HepG2 (cell line): ENCODE measurements around the gene CYP2U1. TPM values are rescaled to one million over a fixed set of nuclear protein-coding genes. Genes with fewer than 3 reads are reported as not detected.

Source experiments
- FOXO1 ChIP-seq: sonication (generic); formaldehyde crosslinking; IDR thresholded peaks from 2 replicates; pipeline ENCODE4 v1.4.0; 2020; ENCODE audit warnings: missing genetic modification reagents
- FOXP4 ChIP-seq: sonication (generic); formaldehyde crosslinking; IDR thresholded peaks from 2 replicates; pipeline ENCODE4 v1.4.0; 2020; ENCODE audit warnings: missing genetic modification reagents
- HNRNPLL ChIP-seq: fragments of 200-400 bp; formaldehyde crosslinking; IDR thresholded peaks from 2 replicates; pipeline ENCODE4 v1.6.1; 2017; ENCODE audit warnings: mild to moderate bottlenecking, low read depth, low read length; ENCODE audit not compliant: poor library complexity, severe bottlenecking
- MAFK ChIP-seq, 2 experiments: IDR thresholded peaks in 1 of 2; conservative IDR thresholded peaks in 1 of 2; 2 replicates each; pipeline ENCODE4 v1.6.1; 2011; ENCODE audit warnings: improper control_type of control experiment in 2 of 2, low read length in 2 of 2
- MZF1 ChIP-seq: sonication (generic); formaldehyde crosslinking; IDR thresholded peaks from 2 replicates; pipeline ENCODE4 v1.8.1; 2023; ENCODE audit warnings: mild to moderate bottlenecking, missing genetic modification reagents, borderline replicate concordance
- NFAT5 ChIP-seq: sonication (generic); formaldehyde crosslinking; IDR thresholded peaks from 2 replicates; pipeline ENCODE4 v1.4.0; 2020; ENCODE audit warnings: missing genetic modification reagents
- SATB2 ChIP-seq: sonication (generic); formaldehyde crosslinking; IDR thresholded peaks from 2 replicates; pipeline ENCODE4 v1.5.0; 2020; ENCODE audit warnings: missing genetic modification reagents
- ZFAT ChIP-seq: sonication (generic); formaldehyde crosslinking; conservative IDR thresholded peaks from 2 replicates; pipeline ENCODE4 v1.8.1; 2023; ENCODE audit warnings: missing genetic modification reagents, inconsistent platforms
- ZFX ChIP-seq: sonication (generic); formaldehyde crosslinking; IDR thresholded peaks from 2 replicates; pipeline ENCODE4 v1.4.0; 2020; ENCODE audit warnings: mild to moderate bottlenecking, low read depth, missing genetic modification reagents, moderate library complexity
- ZNF317 ChIP-seq: sonication (generic); formaldehyde crosslinking; IDR thresholded peaks from 2 replicates; pipeline ENCODE4 v1.5.0; 2020; ENCODE audit warnings: mild to moderate bottlenecking, missing genetic modification reagents
- ZNF660 ChIP-seq: sonication (generic); formaldehyde crosslinking; IDR thresholded peaks from 2 replicates; pipeline ENCODE4 v1.5.1; 2020; ENCODE audit warnings: mild to moderate bottlenecking, low read depth, missing genetic modification reagents, borderline replicate concordance
- polyA plus RNA-seq, 8 experiments: library from polyadenylated mRNA; depleted of rRNA in 3 of 8; stranded (reverse) in 7 of 8; unstranded in 1 of 8; fragments of >200 nt; fragmentation: Illumina TruSeq in 4 of 8; extraction: Trizol in 4 of 8; gene quantifications; 2 replicates each; pipeline versions ENCODE4 v1.2.1 to v1.2.3, GENCODE V29; 2011 to 2016; ENCODE audit warnings: low read depth in 4 of 8, missing spikeins in 1 of 8, mixed read lengths in 1 of 8; ENCODE audit not compliant: insufficient read depth in 1 of 8
- total RNA-seq, 5 experiments: library from RNA; depleted of rRNA; stranded (reverse); fragments of >200 nt; fragmentation: Illumina TruSeq; extraction: Trizol; gene quantifications; 2 replicates each; pipeline ENCODE4 v1.2.3, GENCODE V29; 2016; ENCODE audit warnings: low read depth in 1 of 5
- TF ChIP-seq, protein P1 (sequence below): sonication (generic); formaldehyde crosslinking; IDR thresholded peaks from 2 replicates; pipeline ENCODE4 v1.4.0; 2020; ENCODE audit warnings: missing genetic modification reagents, mild to moderate bottlenecking, borderline replicate concordance
- TF ChIP-seq, protein P2 (sequence below): conservative IDR thresholded peaks from 2 replicates; pipeline ENCODE4 v1.6.1; 2018; ENCODE audit warnings: missing genetic modification reagents
- TF ChIP-seq, protein P3 (sequence below): sonication (generic); formaldehyde crosslinking; conservative IDR thresholded peaks from 2 replicates; pipeline ENCODE4 v1.4.0; 2020; ENCODE audit warnings: missing genetic modification reagents

Gene CYP2U1
- total and polyA plus RNA-seq, 2 of the 13 experiments (the other 11 are each of a cell fraction or from before 2014, with no cell fraction given), result 1.4 to 3.4 TPM

DNA sequence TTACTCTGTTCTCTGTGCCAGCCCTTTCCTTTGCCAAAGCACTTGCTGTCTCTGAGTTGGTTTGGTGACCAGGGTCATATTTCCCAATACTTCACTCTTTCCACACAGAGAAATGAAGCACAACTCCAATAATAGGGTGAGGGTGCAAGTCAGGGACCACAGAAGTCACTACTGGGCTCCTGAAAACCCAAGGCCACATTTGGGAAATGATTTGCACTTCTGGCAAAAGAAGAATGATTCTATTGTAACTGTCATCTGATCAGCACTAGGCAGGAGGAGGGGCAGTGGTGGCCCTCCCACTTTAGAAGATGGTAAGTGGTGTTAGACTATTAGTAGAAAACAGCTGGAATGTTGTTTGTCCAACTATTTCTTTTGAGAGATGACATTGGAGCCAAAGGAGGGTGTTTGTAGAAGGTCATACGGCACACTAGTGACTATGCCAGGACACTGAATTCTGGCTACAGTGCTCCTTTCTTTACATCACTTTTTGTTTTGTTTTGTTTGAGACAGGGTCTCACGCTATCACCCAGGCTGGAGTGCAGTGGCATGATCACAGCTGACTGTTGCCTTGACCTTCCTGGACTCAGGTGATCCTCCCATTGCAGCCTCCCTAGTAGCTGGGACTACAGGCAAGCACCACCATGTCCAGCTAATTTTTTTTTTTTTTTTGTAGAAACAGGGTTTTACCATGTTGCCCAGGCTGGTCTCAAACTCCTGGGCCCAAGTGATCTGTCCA, 47.5 kb downstream of the CYP2U1 start (continued):
- TF ChIP-seq ZNF660 (CRISPR knock-in tag) (no peak), ZFX (no peak), FOXP4 (peak; percentile 33; the same call in 1 of the 2 replicates), NFAT5 (CRISPR knock-in tag) (no peak), FOXO1 (no peak), ZNF317 (CRISPR knock-in tag) (no peak), MAFK (conservative IDR thresholded peaks at IDR 0.05 in 1 of 2, IDR thresholded peaks at IDR 0.05 in 1 of 2; ENCODE audit: low read length in 2 of 2) (no peak), MZF1 (no peak), ZFAT (CRISPR knock-in tag) (no peak), SATB2 (CRISPR knock-in tag) (no peak), HNRNPLL (no peak)
- TF ChIP-seq, protein P1, sequence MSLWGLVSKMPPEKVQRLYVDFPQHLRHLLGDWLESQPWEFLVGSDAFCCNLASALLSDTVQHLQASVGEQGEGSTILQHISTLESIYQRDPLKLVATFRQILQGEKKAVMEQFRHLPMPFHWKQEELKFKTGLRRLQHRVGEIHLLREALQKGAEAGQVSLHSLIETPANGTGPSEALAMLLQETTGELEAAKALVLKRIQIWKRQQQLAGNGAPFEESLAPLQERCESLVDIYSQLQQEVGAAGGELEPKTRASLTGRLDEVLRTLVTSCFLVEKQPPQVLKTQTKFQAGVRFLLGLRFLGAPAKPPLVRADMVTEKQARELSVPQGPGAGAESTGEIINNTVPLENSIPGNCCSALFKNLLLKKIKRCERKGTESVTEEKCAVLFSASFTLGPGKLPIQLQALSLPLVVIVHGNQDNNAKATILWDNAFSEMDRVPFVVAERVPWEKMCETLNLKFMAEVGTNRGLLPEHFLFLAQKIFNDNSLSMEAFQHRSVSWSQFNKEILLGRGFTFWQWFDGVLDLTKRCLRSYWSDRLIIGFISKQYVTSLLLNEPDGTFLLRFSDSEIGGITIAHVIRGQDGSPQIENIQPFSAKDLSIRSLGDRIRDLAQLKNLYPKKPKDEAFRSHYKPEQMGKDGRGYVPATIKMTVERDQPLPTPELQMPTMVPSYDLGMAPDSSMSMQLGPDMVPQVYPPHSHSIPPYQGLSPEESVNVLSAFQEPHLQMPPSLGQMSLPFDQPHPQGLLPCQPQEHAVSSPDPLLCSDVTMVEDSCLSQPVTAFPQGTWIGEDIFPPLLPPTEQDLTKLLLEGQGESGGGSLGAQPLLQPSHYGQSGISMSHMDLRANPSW (CRISPR knock-in tag), result 0 out of 2 replicates have a peak, but pooled peaks have one; percentile 47
- TF ChIP-seq, protein P2, sequence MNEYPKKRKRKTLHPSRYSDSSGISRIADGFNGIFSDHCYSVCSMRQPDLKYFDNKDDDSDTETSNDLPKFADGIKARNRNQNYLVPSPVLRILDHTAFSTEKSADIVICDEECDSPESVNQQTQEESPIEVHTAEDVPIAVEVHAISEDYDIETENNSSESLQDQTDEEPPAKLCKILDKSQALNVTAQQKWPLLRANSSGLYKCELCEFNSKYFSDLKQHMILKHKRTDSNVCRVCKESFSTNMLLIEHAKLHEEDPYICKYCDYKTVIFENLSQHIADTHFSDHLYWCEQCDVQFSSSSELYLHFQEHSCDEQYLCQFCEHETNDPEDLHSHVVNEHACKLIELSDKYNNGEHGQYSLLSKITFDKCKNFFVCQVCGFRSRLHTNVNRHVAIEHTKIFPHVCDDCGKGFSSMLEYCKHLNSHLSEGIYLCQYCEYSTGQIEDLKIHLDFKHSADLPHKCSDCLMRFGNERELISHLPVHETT (CRISPR knock-in tag), result no peak
- TF ChIP-seq, protein P3, sequence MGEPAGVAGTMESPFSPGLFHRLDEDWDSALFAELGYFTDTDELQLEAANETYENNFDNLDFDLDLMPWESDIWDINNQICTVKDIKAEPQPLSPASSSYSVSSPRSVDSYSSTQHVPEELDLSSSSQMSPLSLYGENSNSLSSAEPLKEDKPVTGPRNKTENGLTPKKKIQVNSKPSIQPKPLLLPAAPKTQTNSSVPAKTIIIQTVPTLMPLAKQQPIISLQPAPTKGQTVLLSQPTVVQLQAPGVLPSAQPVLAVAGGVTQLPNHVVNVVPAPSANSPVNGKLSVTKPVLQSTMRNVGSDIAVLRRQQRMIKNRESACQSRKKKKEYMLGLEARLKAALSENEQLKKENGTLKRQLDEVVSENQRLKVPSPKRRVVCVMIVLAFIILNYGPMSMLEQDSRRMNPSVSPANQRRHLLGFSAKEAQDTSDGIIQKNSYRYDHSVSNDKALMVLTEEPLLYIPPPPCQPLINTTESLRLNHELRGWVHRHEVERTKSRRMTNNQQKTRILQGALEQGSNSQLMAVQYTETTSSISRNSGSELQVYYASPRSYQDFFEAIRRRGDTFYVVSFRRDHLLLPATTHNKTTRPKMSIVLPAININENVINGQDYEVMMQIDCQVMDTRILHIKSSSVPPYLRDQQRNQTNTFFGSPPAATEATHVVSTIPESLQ (CRISPR knock-in tag), result no peak
